ENCODE results near the gene MAPK10. TPM values are rescaled to one million over a fixed set of nuclear protein-coding genes. Genes with fewer than 3 reads are reported as not detected.
"Not testable (repeated sequence)": the region's sequence is repeated elsewhere in the genome, so short reads cannot be mapped to it uniquely, and the experiment has no call there.

MAPK10 gene
- total RNA-seq, 1 donor from 2014 or later, result 2.0 TPM

DNA sequence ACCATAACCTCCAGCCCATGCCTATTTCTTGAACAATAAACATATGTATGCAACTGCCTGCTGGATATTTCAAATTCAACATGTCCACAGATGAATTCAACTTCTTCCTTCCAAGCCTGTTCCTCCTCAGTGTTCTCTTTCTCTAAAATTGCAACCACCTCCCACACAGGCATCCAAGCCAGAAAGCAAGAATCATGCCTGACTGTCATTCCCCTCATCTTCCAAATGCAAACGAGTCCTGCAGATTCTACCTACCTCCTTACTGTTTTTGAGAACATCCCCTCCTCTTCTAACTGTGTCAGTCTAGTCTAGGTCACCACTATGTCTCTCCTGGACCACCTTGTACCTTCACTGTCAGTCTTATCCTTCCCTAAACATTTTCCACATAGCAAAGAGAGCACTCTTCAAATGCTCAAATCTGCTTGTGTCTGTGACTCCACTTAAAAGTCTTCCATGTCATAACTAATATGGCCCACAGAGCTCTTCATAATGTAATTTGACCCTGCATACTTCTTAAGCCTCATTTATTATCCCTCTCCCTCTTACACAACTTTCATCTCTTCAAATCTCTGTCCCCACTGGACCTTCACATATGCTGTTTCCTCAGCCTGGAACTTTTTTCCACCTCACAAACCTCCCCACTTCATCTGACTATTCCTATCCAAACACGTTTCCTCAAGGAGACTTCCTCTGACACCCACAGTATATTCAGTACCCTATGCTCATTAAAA lies 25.7 kb downstream of the MAPK10 start:
- peaks cover 2% of the 10 kb centered on the region for H3K27me3 Mint-ChIP-seq (ENCODE audit: unreplicated experiment)
- no peaks in the 10 kb centered on the region for H3K9me3 Mint-ChIP-seq (ENCODE audit: unreplicated experiment)
- H3K27ac Mint-ChIP-seq (ENCODE audit: unreplicated experiment), result no peak overlapping the region
- H3K4me1 Mint-ChIP-seq (ENCODE audit: unreplicated experiment), result peaks cover 10% of the 10 kb centered on the region
- TF ChIP-seq, protein P1, sequence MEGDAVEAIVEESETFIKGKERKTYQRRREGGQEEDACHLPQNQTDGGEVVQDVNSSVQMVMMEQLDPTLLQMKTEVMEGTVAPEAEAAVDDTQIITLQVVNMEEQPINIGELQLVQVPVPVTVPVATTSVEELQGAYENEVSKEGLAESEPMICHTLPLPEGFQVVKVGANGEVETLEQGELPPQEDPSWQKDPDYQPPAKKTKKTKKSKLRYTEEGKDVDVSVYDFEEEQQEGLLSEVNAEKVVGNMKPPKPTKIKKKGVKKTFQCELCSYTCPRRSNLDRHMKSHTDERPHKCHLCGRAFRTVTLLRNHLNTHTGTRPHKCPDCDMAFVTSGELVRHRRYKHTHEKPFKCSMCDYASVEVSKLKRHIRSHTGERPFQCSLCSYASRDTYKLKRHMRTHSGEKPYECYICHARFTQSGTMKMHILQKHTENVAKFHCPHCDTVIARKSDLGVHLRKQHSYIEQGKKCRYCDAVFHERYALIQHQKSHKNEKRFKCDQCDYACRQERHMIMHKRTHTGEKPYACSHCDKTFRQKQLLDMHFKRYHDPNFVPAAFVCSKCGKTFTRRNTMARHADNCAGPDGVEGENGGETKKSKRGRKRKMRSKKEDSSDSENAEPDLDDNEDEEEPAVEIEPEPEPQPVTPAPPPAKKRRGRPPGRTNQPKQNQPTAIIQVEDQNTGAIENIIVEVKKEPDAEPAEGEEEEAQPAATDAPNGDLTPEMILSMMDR (IDR thresholded peaks at IDR 0.05; ENCODE audit: unreplicated experiment), result no peak
- no peak overlapping the region for H3K4me3 Mint-ChIP-seq (ENCODE audit: unreplicated experiment)
- DNase-seq (ENCODE audit: low spot score), result no peak
- H3K36me3 Mint-ChIP-seq (ENCODE audit: low read depth, unreplicated experiment), result no peaks in the 10 kb centered on the region

DNA sequence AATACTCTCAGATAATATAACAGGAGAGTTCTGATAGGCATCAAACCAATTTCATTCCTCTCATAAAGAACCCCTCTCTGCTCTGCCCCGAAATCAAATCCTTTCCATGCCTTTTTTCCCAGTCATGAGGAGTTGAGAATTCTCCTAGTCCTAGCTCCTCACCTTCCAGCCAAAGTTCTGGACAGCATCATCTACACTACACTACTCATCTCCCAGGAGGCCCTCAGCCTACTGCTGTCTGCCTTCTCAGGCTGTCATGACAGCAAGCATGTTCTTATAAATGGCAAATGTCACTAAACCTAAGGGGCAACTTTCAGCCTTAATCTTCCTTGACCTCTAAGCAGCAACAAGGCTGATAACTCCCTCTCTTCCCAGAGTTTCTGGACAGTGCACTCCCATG lies 26.6 kb downstream of the MAPK10 start:
- no peak for DNase-seq (ENCODE audit: low spot score)
- no peak overlapping the region for H3K27ac Mint-ChIP-seq (ENCODE audit: unreplicated experiment)
- TF ChIP-seq, protein P1 (IDR thresholded peaks at IDR 0.05; ENCODE audit: unreplicated experiment), result no peak
- H3K36me3 Mint-ChIP-seq (ENCODE audit: low read depth, unreplicated experiment), result no peaks in the 10 kb centered on the region
- H3K9me3 Mint-ChIP-seq (ENCODE audit: unreplicated experiment), result no peaks in the 10 kb centered on the region
- no peak overlapping the region for H3K4me3 Mint-ChIP-seq (ENCODE audit: unreplicated experiment)
- H3K27me3 Mint-ChIP-seq (ENCODE audit: unreplicated experiment), result peaks cover 2% of the 10 kb centered on the region
- peaks cover 10% of the 10 kb centered on the region for H3K4me1 Mint-ChIP-seq (ENCODE audit: unreplicated experiment)

DNA sequence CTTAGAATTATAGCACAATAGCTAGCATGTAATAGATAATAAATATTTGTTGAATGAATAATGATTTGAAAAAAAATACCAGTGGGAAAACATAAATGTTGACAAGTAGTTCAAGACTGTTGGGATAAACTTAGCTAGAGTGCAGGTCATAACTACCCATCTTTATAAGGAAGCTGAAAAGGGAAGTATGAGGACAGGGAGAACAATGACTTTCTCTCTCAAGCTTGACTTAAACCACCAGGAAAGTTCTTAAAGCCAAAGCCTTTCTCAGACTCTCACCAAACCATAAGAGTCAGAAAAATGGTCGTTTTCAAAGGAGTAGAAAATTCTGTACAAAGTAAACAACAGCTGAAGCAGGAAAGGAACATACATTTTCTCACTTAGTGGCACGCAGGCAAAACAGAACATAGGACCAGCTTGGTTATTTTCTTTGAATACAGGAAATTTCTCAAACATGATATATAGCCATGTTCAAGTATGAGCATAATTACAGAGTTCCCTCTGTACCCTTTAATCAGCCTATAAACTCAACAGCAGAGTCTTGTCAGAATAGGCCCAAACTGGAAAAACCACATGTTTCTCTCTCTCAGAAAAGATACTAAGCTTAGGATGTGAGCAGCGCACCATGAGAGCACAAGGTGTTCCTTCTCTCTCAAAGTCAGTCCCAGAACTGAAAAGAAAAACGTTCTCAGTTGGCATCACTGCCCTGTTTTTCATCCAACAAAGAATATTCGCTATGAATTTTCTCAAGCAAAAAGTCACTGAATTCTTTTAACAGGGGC lies 28.7 kb downstream of the MAPK10 start:
- no peak for DNase-seq (ENCODE audit: low spot score)
- TF ChIP-seq, protein P1 (IDR thresholded peaks at IDR 0.05; ENCODE audit: unreplicated experiment), result no peak
- Mint-ChIP-seq H3K27ac (ENCODE audit: unreplicated experiment) (no peak overlapping the region), H3K9me3 (ENCODE audit: unreplicated experiment) (no peaks in the 10 kb centered on the region), H3K36me3 (ENCODE audit: low read depth, unreplicated experiment) (no peaks in the 10 kb centered on the region), H3K27me3 (ENCODE audit: unreplicated experiment) (peaks cover 2% of the 10 kb centered on the region), H3K4me1 (ENCODE audit: unreplicated experiment) (peaks cover 10% of the 10 kb centered on the region), H3K4me3 (ENCODE audit: unreplicated experiment) (no peak overlapping the region)

DNA sequence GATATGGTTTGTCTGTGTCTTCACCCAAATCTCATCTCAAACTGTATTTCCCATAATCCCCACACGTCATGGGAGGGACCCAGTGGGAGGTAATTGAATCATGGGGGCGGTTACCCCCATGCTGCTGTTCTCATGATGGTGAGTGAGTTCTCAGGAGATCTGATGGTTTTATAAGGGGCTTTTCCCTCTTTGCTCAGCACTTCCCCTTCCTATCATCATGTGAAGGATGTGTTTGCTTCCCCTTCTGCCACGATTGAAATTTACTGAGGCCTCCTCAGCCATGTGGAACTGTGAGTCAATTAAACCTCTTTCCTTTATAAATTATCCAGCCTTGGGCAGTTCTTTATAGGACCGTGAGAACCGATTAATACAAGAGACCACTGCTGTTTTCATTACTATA lies 29.4 kb downstream of the MAPK10 start:
- not testable (repeated sequence) for H3K27ac Mint-ChIP-seq (ENCODE audit: unreplicated experiment); H3K36me3 Mint-ChIP-seq (ENCODE audit: low read depth, unreplicated experiment); H3K27me3 Mint-ChIP-seq (ENCODE audit: unreplicated experiment); DNase-seq (ENCODE audit: low spot score); H3K4me3 Mint-ChIP-seq (ENCODE audit: unreplicated experiment); H3K9me3 Mint-ChIP-seq (ENCODE audit: unreplicated experiment)
- peaks cover 10% of the 10 kb centered on the region for H3K4me1 Mint-ChIP-seq (ENCODE audit: unreplicated experiment)

DNA sequence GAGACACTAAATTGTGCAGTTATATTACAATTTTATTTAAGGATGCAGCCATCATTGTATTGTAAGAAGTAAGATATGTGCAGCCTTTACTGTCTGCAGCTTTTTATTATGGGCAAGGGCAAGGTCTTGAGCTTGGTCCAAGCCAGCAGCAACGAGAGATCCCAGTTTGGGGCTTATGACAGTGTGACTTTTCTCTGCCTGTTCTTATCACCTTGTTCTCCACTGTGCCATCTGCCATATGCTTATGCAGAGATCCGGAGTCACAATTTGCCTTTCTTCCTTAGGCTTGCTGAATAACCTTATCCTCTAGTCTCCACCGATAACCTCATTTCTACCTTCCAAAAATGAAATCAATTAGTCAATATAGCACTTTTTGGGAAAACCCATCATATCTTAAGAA lies 30.4 kb downstream of the MAPK10 start:
- no peak overlapping the region for H3K4me3 Mint-ChIP-seq (ENCODE audit: unreplicated experiment)
- H3K27ac Mint-ChIP-seq (ENCODE audit: unreplicated experiment), result no peak overlapping the region
- no peaks in the 10 kb centered on the region for H3K36me3 Mint-ChIP-seq (ENCODE audit: low read depth, unreplicated experiment)
- H3K9me3 Mint-ChIP-seq (ENCODE audit: unreplicated experiment), result no peaks in the 10 kb centered on the region
- peaks cover 10% of the 10 kb centered on the region for H3K4me1 Mint-ChIP-seq (ENCODE audit: unreplicated experiment)
- TF ChIP-seq, protein P1 (IDR thresholded peaks at IDR 0.05; ENCODE audit: unreplicated experiment), result no peak
- no peak for DNase-seq (ENCODE audit: low spot score)
- peaks cover 2% of the 10 kb centered on the region for H3K27me3 Mint-ChIP-seq (ENCODE audit: unreplicated experiment)
